Ishikawa (cell line): ENCODE data around the gene SMARCE1.
A peak's percentile ranks its signal among the peaks of the same experiment; 100 is the strongest.

ENCODE experiments used
- CEBPB ChIP-seq: IDR thresholded peaks from 2 replicates; pipeline ENCODE4 v1.6.1; 2012
- CREB1 ChIP-seq: IDR thresholded peaks from 2 replicates; pipeline ENCODE4 v1.6.1; 2012; ENCODE audit warnings: low read depth
- EGR1 ChIP-seq: IDR thresholded peaks from 2 replicates; pipeline ENCODE4 v1.6.1; 2012
- EP300 ChIP-seq: IDR thresholded peaks from 2 replicates; pipeline ENCODE4 v1.6.1; 2012; ENCODE audit warnings: borderline replicate concordance
- FOXM1 ChIP-seq: IDR thresholded peaks from 2 replicates; pipeline ENCODE4 v1.6.1; 2012; ENCODE audit warnings: low read depth, borderline replicate concordance
- MAX ChIP-seq: IDR thresholded peaks from 2 replicates; pipeline ENCODE4 v1.6.1; 2012
- NFIC ChIP-seq: IDR thresholded peaks from 2 replicates; pipeline ENCODE4 v1.6.1; 2012
- RAD21 ChIP-seq: IDR thresholded peaks from 2 replicates; pipeline ENCODE4 v1.6.1; 2012; ENCODE audit warnings: low read depth
- REST ChIP-seq: IDR thresholded peaks from 2 replicates; pipeline ENCODE4 v1.6.1; 2012; ENCODE audit warnings: low read depth, mild to moderate bottlenecking
- TAF1 ChIP-seq: IDR thresholded peaks from 2 replicates; pipeline ENCODE4 v1.6.1; 2012; ENCODE audit warnings: low read depth, mild to moderate bottlenecking
- TCF12 ChIP-seq: IDR thresholded peaks from 2 replicates; pipeline ENCODE4 v1.6.1; 2012; ENCODE audit warnings: low read depth
- TEAD4 ChIP-seq: IDR thresholded peaks from 2 replicates; pipeline ENCODE4 v1.6.1; 2012
- YY1 ChIP-seq: IDR thresholded peaks from 2 replicates; pipeline ENCODE4 v1.6.1; 2012; ENCODE audit warnings: low read depth
- ZBTB7A ChIP-seq: IDR thresholded peaks from 2 replicates; pipeline ENCODE4 v1.6.1; 2012; ENCODE audit warnings: low read depth
- TF ChIP-seq, protein P1 (sequence below): IDR thresholded peaks from 2 replicates; pipeline ENCODE4 v1.6.1; 2012

The SMARCE1 gene

GRCh38 chr17:40598301-40598618 is 49.4 kb downstream of the SMARCE1 start:
- TF ChIP-seq EGR1 (no peak), YY1 (no peak), CREB1 (no peak), TEAD4 (no peak), NFIC (no peak), TAF1 (no peak), RAD21 (no peak), FOXM1 (no peak), EP300 (no peak), TCF12 (no peak), MAX (no peak), REST (no peak), CEBPB (no peak), ZBTB7A (no peak)
- TF ChIP-seq, protein P1, sequence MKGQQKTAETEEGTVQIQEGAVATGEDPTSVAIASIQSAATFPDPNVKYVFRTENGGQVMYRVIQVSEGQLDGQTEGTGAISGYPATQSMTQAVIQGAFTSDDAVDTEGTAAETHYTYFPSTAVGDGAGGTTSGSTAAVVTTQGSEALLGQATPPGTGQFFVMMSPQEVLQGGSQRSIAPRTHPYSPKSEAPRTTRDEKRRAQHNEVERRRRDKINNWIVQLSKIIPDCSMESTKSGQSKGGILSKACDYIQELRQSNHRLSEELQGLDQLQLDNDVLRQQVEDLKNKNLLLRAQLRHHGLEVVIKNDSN, result no peak

- no peak for TF ChIP-seq TCF12
- no peak for TF ChIP-seq REST
- no peak for TF ChIP-seq TEAD4
- TF ChIP-seq RAD21, result no peak
- no peak for TF ChIP-seq CEBPB
- TF ChIP-seq MAX, result no peak
- TF ChIP-seq YY1, result no peak
- TF ChIP-seq, protein P1, result no peak
- TF ChIP-seq EP300, result no peak
- TF ChIP-seq TAF1, result no peak
- TF ChIP-seq ZBTB7A, result no peak
- TF ChIP-seq EGR1, result no peak
- TF ChIP-seq CREB1, result no peak
- no peak for TF ChIP-seq FOXM1
- no peak for TF ChIP-seq NFIC
These were observed 49.9 kb downstream of the SMARCE1 start for GRCh38 chr17:40597556-40598300.

GRCh38 chr17:40597156-40597555 is 50.5 kb downstream of the SMARCE1 start:
- TF ChIP-seq NFIC (no peak), YY1 (no peak), REST (no peak), CEBPB (no peak), TEAD4 (no peak), RAD21 (no peak)

DNA sequence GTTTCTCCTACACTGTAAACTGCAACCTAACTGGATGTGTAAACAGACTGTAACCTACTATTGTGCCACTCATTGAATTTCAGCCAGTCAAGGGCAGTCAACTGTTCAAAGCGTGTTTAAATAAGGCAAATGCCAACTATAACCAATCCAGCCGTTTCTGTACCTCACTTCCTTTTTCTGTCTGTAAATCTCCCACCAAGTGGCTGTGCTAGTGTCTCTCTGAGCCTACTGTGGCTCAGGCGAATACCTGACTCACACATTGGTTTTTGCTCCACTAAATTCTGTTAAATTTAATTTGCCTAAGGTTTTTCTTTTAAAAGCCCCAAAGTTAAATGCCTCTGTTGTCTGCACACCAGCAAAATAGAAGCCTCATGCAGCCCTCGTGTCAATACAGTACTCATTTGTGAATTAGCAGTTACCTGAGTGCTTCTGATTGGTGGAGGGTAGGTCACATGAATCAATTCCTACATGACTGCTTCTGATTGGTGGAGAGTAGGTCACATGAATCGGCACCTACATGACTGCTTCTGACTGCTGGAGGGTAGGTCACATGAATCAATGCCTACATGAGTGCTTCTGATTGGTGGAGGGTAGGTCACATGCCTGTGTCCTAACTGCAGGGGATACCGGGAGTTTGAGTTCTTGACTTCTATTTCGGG is 51.2 kb downstream of the SMARCE1 start:
- TF ChIP-seq TEAD4 (no peak), REST (no peak)
- TF ChIP-seq, protein P1, result peak; percentile 85
